AG09309 (cell line): ENCODE measurements around the gene TLNRD1.
A peak's percentile ranks its signal among the peaks of the same experiment; 100 is the strongest.

ENCODE experiments used
- DNase-seq: peaks from one replicate; pipeline ENCODE4 v3.0.0-alpha.2; 2010; ENCODE audit warnings: low read depth
- H3K4me3 ChIP-seq: 2 replicates; pipeline ENCODE4 v1.5.1; 2011; ENCODE audit warnings: mild to moderate bottlenecking, low read depth, low read length, moderate library complexity; ENCODE audit not compliant: control insufficient read depth
- CTCF ChIP-seq: IDR thresholded peaks from 2 replicates; pipeline ENCODE4 v1.5.1; 2011; ENCODE audit warnings: mild to moderate bottlenecking, low read depth, low read length, inconsistent platforms; ENCODE audit not compliant: insufficient read depth, control insufficient read depth; ENCODE audit errors: missing control alignments

Gene TLNRD1

GRCh38 chr15:81014446-81015093 is 13.8 kb downstream of the TLNRD1 start:
- no peak overlapping the region for H3K4me3 ChIP-seq
- DNase-seq: no peak
- TF ChIP-seq CTCF: no peak

DNA sequence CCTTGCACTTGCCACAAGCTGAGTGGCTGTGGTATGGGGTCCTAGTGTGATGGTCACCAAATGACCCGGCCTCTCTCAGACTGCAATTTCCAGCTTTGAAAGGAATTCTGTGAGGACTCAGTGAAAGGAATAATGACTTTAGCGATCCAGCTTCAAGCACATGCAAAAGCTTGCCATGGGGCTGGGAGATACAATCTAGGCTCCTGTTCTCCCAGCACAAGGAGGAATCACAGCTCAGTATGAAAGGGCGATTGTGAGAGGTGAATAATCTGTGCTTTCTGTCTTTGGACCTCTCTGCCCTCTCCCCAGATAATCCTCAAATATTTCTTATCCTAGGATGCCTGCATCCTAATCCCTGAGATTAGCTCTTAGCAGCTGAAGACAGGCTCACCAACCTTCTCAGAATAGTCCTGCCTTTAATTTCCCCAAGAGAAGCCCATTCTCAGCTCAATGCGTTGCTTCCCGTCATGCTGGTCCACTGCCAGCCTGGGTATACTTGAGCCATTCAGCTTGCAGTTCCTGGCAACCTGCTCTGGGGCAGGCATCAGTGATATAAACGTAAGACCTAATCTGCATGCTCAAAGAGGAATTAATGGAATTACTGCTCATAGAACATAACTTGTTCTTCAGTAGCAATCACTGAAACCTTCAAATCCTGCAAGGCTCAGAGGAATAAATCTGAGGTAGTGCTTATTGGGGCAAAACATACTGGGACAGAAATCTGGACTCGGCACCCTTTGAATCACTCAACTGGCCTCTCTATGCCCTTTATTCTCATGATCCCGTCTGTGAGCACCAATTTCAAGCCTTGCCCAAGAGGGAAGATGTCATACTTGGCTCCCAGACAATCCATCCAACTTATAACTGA is 15.1 kb downstream of the TLNRD1 start:
- TF ChIP-seq CTCF: no peak
- DNase-seq: no peak
- H3K4me3 ChIP-seq: no peak overlapping the region

GRCh38 chr15:81016489-81017068 is 15.9 kb downstream of the TLNRD1 start:
- no peak for DNase-seq
- no peak overlapping the region for H3K4me3 ChIP-seq
- TF ChIP-seq CTCF: no peak

- no peak overlapping the region for H3K4me3 ChIP-seq
- no peak for DNase-seq
- no peak for TF ChIP-seq CTCF
Measured at GRCh38 chr15:81018197-81018596, 17.5 kb downstream of the TLNRD1 start.

DNA sequence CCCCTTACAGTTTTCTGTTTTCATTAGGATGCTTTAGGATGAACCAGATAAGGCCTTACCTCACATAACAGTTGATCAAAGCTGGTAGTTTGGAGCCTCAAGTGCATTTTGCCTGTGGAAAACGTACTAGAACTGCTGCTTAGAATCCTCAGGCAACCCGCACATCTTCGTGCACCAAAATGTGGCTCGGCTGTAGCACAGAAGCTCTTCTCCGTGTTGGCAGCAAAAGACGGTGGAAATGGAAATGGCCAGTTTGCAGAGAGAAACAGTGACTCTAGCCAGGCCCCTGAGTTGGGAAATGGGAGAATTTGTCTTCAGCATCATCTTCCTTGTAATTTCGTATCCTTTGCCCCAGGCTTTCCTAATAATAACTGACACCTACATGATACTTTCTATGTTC is 20.6 kb downstream of the TLNRD1 start:
- no peak for TF ChIP-seq CTCF
- DNase-seq: no peak
- no peak overlapping the region for H3K4me3 ChIP-seq

- peak; percentile 44 for DNase-seq
- TF ChIP-seq CTCF: no peak
- H3K4me3 ChIP-seq: peak overlapping the region; percentile 8
Measured at GRCh38 chr15:81023483-81024264, 23.0 kb downstream of the TLNRD1 start.
